IgD-negative memory B cell (primary cell): ENCODE results near the gene UCK2. TPM values are rescaled to one million over a fixed set of nuclear protein-coding genes. Genes with fewer than 3 reads are reported as not detected.

Source experiments
- H3K27ac Mint-ChIP-seq, 3 donors: one replicate each; pipeline ENCODE4 v1.8.0; 2020 to 2022; ENCODE audit warnings: mild to moderate bottlenecking in 3 of 3, mixed read lengths in 3 of 3, moderate library complexity in 1 of 3
- H3K27me3 Mint-ChIP-seq: one replicate; pipeline ENCODE4 v1.8.0; 2021; ENCODE audit warnings: mixed read lengths
- H3K36me3 Mint-ChIP-seq: one replicate; pipeline ENCODE4 v1.8.0; 2020; ENCODE audit warnings: mild to moderate bottlenecking, mixed read lengths
- H3K4me1 Mint-ChIP-seq, 3 donors: one replicate each; pipeline ENCODE4 v1.8.0; 2020 to 2022; ENCODE audit warnings: mixed read lengths in 3 of 3, mild to moderate bottlenecking in 1 of 3
- H3K4me3 Mint-ChIP-seq, 4 donors: one replicate each; pipeline ENCODE4 v1.8.0; 2020 to 2022; ENCODE audit warnings: mild to moderate bottlenecking in 4 of 4, mixed read lengths in 4 of 4, moderate library complexity in 3 of 4
- H3K9me3 Mint-ChIP-seq, 3 donors: one replicate each; pipeline ENCODE4 v1.8.0; 2020 to 2021; ENCODE audit warnings: mixed read lengths in 3 of 3, mild to moderate bottlenecking in 1 of 3
- polyA plus RNA-seq: library from polyadenylated mRNA; unstranded; fragments of 300-500 nt; fragmentation: Illumina TruSeq; gene quantifications from one replicate; pipeline ENCODE4 v1.2.3, GENCODE V29; 2021

Gene UCK2
- polyA plus RNA-seq, 1 donor from 2014 or later: 13.5 TPM

DNA sequence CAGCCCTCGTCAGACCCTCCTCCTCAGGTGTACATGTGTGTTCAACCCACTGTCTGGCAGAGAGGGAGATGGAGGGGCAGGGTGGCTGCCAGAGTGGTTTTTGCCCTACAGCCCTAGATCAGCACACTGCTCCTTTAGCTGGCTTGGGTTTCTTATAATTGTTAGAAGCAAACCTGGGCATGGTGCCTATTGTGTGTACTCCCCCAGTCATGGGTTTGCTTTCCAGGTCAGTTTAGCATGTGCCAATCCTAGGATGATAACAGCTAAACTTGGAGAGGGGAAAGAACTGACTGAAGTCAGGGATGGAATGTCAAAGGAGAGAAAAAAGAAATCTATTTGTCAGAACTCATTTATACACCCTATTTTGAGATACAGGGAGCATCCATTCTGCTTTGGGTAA lies 63.3 kb downstream of the UCK2 start:
- Mint-ChIP-seq H3K4me1 (peaks cover 0 to 9% (median 2%) of the 10 kb centered on the region in 3 donors), H3K27me3 (no peaks in the 10 kb centered on the region), H3K9me3 (no peaks in the 10 kb centered on the region), H3K27ac (no peak overlapping the region), H3K36me3 (peaks cover 9% of the 10 kb centered on the region), H3K4me3 (no peak overlapping the region)

GRCh38 chr1:165891111-165891860 lies 63.9 kb downstream of the UCK2 start:
- no peaks in the 10 kb centered on the region for H3K9me3 Mint-ChIP-seq
- no peak overlapping the region for H3K27ac Mint-ChIP-seq
- peaks cover 9% of the 10 kb centered on the region for H3K36me3 Mint-ChIP-seq
- H3K4me1 Mint-ChIP-seq: peaks cover 0 to 7% (median 2%) of the 10 kb centered on the region in 3 donors
- H3K27me3 Mint-ChIP-seq: no peaks in the 10 kb centered on the region
- no peak overlapping the region for H3K4me3 Mint-ChIP-seq

DNA sequence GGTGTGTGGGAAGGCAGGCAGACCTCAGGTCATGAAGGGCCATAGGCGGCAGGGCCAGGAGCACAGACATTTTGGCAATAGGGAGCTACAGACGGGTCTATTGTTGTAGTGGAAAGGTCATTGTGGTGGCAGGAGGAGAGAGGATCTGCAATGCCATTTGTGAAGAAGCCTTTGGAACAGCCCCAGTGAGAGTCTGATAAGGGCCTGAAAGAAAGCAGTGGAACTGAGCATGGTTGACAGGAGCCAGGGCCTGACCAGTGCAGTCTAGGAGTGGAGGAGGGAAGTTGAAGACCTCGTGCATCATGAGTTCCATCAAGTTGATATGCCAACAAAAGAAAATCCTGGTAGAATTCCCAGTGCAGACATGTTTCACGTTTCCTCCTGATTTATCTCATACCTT lies 65.5 kb downstream of the UCK2 start:
- H3K9me3 Mint-ChIP-seq: no peaks in the 10 kb centered on the region
- H3K27ac Mint-ChIP-seq: no peak overlapping the region
- no peak overlapping the region for H3K4me3 Mint-ChIP-seq
- H3K27me3 Mint-ChIP-seq: no peaks in the 10 kb centered on the region
- H3K4me1 Mint-ChIP-seq: no peaks in the 10 kb centered on the region
- H3K36me3 Mint-ChIP-seq: peaks cover 9% of the 10 kb centered on the region

DNA sequence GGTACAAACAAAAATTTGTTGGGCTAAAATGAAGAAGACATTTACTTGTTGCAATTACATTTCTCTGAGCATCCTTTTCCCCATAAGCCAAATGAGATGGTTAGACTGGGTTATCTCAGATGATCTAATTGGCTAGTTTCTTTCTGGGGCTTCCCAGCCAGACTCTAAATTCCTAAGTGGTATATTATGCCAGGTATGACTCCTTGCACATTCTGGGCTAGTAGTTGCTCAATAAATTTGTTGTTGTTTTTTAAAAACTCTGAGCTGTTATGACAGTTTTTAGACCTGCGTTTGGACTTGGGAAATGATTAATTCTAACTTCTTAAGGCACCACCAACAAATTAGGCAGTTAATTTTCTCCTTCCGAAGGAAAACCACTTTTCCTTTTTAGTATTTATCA lies 66.1 kb downstream of the UCK2 start:
- H3K9me3 Mint-ChIP-seq: no peaks in the 10 kb centered on the region
- no peaks in the 10 kb centered on the region for H3K4me1 Mint-ChIP-seq
- H3K27me3 Mint-ChIP-seq: no peaks in the 10 kb centered on the region
- peaks cover 9% of the 10 kb centered on the region for H3K36me3 Mint-ChIP-seq
- H3K4me3 Mint-ChIP-seq: no peak overlapping the region
- H3K27ac Mint-ChIP-seq: no peak overlapping the region

GRCh38 chr1:165894591-165894990 lies 67.2 kb downstream of the UCK2 start:
- H3K27me3 Mint-ChIP-seq: no peaks in the 10 kb centered on the region

GRCh38 chr1:165895451-165895871 lies 68.0 kb downstream of the UCK2 start:
- Mint-ChIP-seq H3K4me1 (no peaks in the 10 kb centered on the region), H3K27me3 (no peaks in the 10 kb centered on the region), H3K9me3 (no peaks in the 10 kb centered on the region)

More at GRCh38 chr1:165894591-165894990, 67.2 kb downstream of the UCK2 start:
- no peaks in the 10 kb centered on the region for H3K9me3 Mint-ChIP-seq
- peaks cover 9% of the 10 kb centered on the region for H3K36me3 Mint-ChIP-seq
- no peaks in the 10 kb centered on the region for H3K4me1 Mint-ChIP-seq
- no peak overlapping the region for H3K4me3 Mint-ChIP-seq
- no peak overlapping the region for H3K27ac Mint-ChIP-seq

GRCh38 chr1:165896277-165896676 lies 68.9 kb downstream of the UCK2 start:
- H3K27ac Mint-ChIP-seq: peak overlapping the region in 1 of 3 donors; percentile 82
- H3K4me3 Mint-ChIP-seq: no peak overlapping the region
- H3K27me3 Mint-ChIP-seq: no peaks in the 10 kb centered on the region
- H3K4me1 Mint-ChIP-seq: no peaks in the 10 kb centered on the region
- no peaks in the 10 kb centered on the region for H3K9me3 Mint-ChIP-seq
- H3K36me3 Mint-ChIP-seq: peaks cover 10% of the 10 kb centered on the region

More at GRCh38 chr1:165895451-165895871, 68.0 kb downstream of the UCK2 start:
- Mint-ChIP-seq H3K27ac (peak overlapping the region in 1 of 3 donors; percentile 4), H3K36me3 (peaks cover 9% of the 10 kb centered on the region), H3K4me3 (no peak overlapping the region)

- Mint-ChIP-seq H3K27ac (no peak overlapping the region), H3K9me3 (no peaks in the 10 kb centered on the region), H3K4me3 (no peak overlapping the region), H3K27me3 (no peaks in the 10 kb centered on the region), H3K4me1 (no peaks in the 10 kb centered on the region), H3K36me3 (peaks cover 8% of the 10 kb centered on the region)
Measured at GRCh38 chr1:165897326-165898303, 70.2 kb downstream of the UCK2 start.

GRCh38 chr1:165898837-165899236 lies 71.4 kb downstream of the UCK2 start:
- H3K4me1 Mint-ChIP-seq: no peaks in the 10 kb centered on the region
- no peaks in the 10 kb centered on the region for H3K27me3 Mint-ChIP-seq
- no peaks in the 10 kb centered on the region for H3K9me3 Mint-ChIP-seq
- H3K36me3 Mint-ChIP-seq: peaks cover 2% of the 10 kb centered on the region
- H3K27ac Mint-ChIP-seq: no peak overlapping the region
- H3K4me3 Mint-ChIP-seq: no peak overlapping the region

GRCh38 chr1:165899461-165899941 lies 72.1 kb downstream of the UCK2 start:
- H3K4me3 Mint-ChIP-seq: no peak overlapping the region
- H3K27me3 Mint-ChIP-seq: no peaks in the 10 kb centered on the region
- H3K36me3 Mint-ChIP-seq: peaks cover 2% of the 10 kb centered on the region
- H3K4me1 Mint-ChIP-seq: no peaks in the 10 kb centered on the region
- no peak overlapping the region for H3K27ac Mint-ChIP-seq
- no peaks in the 10 kb centered on the region for H3K9me3 Mint-ChIP-seq

DNA sequence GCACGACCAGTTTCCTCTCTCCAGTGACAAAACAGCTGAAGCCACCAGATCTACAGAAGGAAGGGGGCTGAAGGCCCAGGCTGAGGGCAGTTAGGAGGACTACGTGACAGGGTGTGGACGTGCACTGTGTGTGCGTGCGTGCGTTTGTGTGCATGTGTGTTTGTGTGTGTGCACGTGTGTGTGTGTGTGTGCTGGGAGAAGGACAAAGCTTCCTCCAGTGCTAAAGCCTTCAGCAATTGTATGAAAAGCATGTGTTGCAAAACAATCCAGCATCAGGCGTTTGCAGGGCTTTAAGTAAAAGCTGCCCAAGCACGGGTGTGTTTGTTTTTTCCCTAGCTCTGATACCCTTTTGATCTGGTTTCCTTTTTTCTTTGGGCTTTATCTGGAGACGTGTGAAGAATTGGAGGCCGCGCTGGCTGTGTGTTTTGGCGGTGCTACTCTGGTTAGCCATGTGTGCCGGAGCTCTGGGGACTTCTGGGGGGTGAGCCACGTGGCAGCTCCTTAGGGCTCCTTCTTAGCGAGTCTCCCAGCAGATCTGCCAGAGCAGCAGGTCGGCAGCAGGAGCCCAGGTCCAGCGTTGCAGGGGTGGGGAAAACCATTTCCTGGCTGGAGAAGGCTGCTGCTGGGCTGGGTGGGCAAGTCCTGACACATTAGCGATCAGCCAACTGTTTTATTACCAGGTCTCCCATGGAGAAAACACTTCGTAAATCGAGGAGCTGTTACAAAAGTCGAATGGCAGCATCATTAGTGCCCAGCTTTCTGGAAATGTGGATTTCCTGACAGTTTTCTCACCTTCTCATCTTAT lies 73.4 kb downstream of the UCK2 start:
- no peak overlapping the region for H3K27ac Mint-ChIP-seq
- H3K4me1 Mint-ChIP-seq: peaks cover 0 to 3% (median 0%) of the 10 kb centered on the region in 3 donors
- no peaks in the 10 kb centered on the region for H3K27me3 Mint-ChIP-seq
- H3K4me3 Mint-ChIP-seq: no peak overlapping the region
- no peaks in the 10 kb centered on the region for H3K9me3 Mint-ChIP-seq
- H3K36me3 Mint-ChIP-seq: peaks cover 5% of the 10 kb centered on the region

- H3K27ac Mint-ChIP-seq: no peak overlapping the region
- no peaks in the 10 kb centered on the region for H3K9me3 Mint-ChIP-seq
- H3K27me3 Mint-ChIP-seq: no peaks in the 10 kb centered on the region
- peaks cover 8% of the 10 kb centered on the region for H3K36me3 Mint-ChIP-seq
- H3K4me3 Mint-ChIP-seq: no peak overlapping the region
- H3K4me1 Mint-ChIP-seq: peaks cover 0 to 3% (median 0%) of the 10 kb centered on the region in 3 donors
Measured at GRCh38 chr1:165902565-165902964, 75.2 kb downstream of the UCK2 start.

DNA sequence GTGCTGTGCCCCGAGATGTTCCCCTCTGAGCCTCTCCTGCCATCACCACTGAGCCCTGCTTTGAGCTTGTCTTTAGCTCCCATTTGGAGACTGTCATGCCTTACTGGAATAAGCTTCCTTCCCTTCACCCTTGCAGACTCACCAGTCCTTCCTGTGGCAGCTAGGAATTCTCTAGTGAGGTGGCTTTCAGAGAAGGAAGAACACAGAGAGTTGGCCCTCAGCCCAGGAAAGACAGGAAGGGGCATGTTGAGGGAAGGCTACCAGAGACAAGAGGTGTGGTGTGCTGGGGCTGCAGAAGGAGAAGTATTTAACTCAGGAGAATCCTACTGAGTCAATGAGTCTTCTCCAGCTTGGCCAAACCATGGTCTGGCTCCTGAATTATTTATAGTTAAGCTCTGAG lies 76.3 kb downstream of the UCK2 start:
- Mint-ChIP-seq H3K9me3 (no peaks in the 10 kb centered on the region), H3K4me3 (no peak overlapping the region), H3K4me1 (peaks cover 0 to 3% (median 0%) of the 10 kb centered on the region in 3 donors), H3K27me3 (no peaks in the 10 kb centered on the region), H3K36me3 (peaks cover 8% of the 10 kb centered on the region), H3K27ac (no peak overlapping the region)

- H3K27me3 Mint-ChIP-seq: no peaks in the 10 kb centered on the region
- H3K4me1 Mint-ChIP-seq: peaks cover 0 to 3% (median 0%) of the 10 kb centered on the region in 3 donors
- H3K36me3 Mint-ChIP-seq: peaks cover 8% of the 10 kb centered on the region
- H3K27ac Mint-ChIP-seq: no peak overlapping the region
- no peak overlapping the region for H3K4me3 Mint-ChIP-seq
- no peaks in the 10 kb centered on the region for H3K9me3 Mint-ChIP-seq
Measured at GRCh38 chr1:165904948-165905347, 77.5 kb downstream of the UCK2 start.
